OCI-LY3 (cell line): ENCODE measurements around the gene AGBL4.

Source experiments
- EZH2phosphoT487 ChIP-seq: fragments of 200-600 bp; shearing (Covaris generic); IDR thresholded peaks from 2 replicates; pipeline ENCODE4 v1.6.1; 2018; ENCODE audit warnings: antibody characterized with exemption, mixed run types, low read depth
- TF ChIP-seq, protein P1 (sequence below): fragments of 200-600, 300-600 bp; sonication (generic); IDR thresholded peaks from 2 replicates; pipeline ENCODE4 v1.5.1; 2014; ENCODE audit warnings: antibody characterized with exemption, low read length, low read depth

GRCh38 chr1:48629867-48630266, 1393.9 kb downstream of the AGBL4 start:
- TF ChIP-seq, protein P1, sequence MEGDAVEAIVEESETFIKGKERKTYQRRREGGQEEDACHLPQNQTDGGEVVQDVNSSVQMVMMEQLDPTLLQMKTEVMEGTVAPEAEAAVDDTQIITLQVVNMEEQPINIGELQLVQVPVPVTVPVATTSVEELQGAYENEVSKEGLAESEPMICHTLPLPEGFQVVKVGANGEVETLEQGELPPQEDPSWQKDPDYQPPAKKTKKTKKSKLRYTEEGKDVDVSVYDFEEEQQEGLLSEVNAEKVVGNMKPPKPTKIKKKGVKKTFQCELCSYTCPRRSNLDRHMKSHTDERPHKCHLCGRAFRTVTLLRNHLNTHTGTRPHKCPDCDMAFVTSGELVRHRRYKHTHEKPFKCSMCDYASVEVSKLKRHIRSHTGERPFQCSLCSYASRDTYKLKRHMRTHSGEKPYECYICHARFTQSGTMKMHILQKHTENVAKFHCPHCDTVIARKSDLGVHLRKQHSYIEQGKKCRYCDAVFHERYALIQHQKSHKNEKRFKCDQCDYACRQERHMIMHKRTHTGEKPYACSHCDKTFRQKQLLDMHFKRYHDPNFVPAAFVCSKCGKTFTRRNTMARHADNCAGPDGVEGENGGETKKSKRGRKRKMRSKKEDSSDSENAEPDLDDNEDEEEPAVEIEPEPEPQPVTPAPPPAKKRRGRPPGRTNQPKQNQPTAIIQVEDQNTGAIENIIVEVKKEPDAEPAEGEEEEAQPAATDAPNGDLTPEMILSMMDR, result no peak
- TF ChIP-seq EZH2phosphoT487, result no peak
